Stimulated activated CD8-positive, alpha-beta memory T cell treated with anti-CD3 and anti-CD28 coated beads, Interleukin-12 subunit alpha, Interleukin-12 subunit beta, amount 100 ng/mL, for 24 hours (primary cell): Measurements from ENCODE around the gene TCEAL3.
"Not testable (repeated sequence)": the region's sequence is repeated elsewhere in the genome, so short reads cannot be mapped to it uniquely, and the experiment has no call there.

Source experiments
- DNase-seq: peaks from one replicate; pipeline ENCODE4 v3.0.0-alpha.2; 2020; ENCODE audit errors: extremely low read depth

TCEAL3 gene

DNA sequence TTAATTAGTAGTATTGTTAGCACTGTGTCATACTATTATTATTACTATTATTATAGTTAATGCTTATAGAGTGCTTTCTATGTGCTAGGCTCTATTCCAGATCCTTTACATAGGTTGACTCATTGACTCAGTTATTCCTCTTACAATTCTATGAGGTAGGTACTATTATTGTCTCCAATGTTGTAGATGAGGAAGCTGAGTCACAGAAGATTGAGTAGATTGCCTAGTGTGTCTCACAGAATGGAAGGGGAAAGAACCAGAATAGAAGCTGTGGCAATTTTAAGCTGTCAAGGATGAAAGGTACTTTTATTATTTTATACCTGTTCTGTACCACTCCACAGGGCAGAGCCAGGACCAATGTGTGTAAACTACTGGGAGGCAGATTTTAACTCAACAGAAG is 19.1 kb downstream of the TCEAL3 start:
- DNase-seq, result no peak

DNA sequence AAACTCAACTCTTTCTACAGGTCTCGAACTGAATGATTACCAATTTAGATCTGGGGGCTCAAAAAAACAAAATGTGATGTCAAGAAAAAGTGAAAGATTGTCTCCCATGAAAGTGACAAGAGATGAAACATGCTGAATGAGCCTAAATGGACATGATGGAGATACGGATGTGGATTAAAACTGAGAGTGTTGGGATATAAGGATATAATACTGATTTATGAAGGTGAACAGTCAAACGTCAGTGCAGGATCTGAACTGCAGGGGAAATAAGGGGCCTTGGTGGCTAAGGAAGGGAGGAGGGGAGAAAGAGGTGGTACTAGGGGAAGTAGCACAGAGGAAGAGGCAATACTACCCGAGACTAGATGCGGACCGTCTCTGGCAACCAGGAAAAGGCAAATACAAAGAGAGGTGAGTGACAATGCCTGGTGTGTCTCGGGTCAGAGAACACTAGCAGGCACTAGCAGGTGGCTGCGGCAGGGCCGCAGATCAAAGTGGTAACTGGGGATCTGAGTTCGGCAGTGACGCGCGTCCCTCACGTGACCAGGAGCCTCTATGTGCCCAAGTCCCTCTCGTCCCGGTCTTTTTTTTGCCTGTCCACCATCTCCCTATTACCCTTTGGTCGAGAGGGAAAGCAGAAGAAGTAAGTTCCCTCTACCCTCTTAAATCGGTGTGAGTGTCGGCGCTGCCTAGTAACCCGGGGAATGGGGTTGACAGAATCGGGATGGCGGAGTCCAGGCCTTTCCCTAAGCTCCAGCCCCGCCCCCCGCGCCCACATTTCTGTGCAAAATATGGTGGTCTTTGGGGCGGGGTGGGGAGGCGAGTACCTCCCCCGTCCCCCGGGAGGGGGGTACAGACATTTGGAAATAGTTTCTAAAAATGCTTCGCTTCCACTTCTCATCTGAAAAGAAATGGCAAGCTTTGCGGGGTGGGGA is 20.9 kb downstream of the TCEAL3 start, which contains the start of gene TCEAL1:
Gene TCEAL1 (plus strand): TSS at position 590 of the 932 bp plus-strand sequence. CDS start 942 bp downstream, outside the sequence.
- DNase-seq, result no peak

- DNase-seq, result no peak
Observed at GRCh38 chrX:103629318-103630170, 21.8 kb downstream of the TCEAL3 start.

DNA sequence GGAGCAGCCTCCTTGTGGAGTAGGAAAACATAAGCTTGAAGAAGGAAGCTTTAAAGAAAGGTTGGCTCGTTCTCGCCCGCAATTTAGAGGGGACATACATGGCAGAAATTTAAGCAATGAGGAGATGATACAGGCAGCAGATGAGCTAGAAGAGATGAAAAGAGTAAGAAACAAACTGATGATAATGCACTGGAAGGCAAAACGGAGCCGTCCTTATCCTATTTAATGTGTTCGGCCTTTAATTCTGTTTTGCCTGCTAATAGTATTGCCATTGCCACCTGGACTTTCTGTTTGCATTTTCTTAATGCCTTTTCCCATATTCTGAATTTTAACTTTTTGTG is 22.4 kb downstream of the TCEAL3 start:
- no peak for DNase-seq

- DNase-seq, result no peak
Observed at GRCh38 chrX:103631145-103631544, 23.4 kb downstream of the TCEAL3 start.

GRCh38 chrX:103635436-103635835 is 27.7 kb downstream of the TCEAL3 start:
- DNase-seq, result no peak

- no peak for DNase-seq
Observed at GRCh38 chrX:103637604-103638338, 30.0 kb downstream of the TCEAL3 start.

DNA sequence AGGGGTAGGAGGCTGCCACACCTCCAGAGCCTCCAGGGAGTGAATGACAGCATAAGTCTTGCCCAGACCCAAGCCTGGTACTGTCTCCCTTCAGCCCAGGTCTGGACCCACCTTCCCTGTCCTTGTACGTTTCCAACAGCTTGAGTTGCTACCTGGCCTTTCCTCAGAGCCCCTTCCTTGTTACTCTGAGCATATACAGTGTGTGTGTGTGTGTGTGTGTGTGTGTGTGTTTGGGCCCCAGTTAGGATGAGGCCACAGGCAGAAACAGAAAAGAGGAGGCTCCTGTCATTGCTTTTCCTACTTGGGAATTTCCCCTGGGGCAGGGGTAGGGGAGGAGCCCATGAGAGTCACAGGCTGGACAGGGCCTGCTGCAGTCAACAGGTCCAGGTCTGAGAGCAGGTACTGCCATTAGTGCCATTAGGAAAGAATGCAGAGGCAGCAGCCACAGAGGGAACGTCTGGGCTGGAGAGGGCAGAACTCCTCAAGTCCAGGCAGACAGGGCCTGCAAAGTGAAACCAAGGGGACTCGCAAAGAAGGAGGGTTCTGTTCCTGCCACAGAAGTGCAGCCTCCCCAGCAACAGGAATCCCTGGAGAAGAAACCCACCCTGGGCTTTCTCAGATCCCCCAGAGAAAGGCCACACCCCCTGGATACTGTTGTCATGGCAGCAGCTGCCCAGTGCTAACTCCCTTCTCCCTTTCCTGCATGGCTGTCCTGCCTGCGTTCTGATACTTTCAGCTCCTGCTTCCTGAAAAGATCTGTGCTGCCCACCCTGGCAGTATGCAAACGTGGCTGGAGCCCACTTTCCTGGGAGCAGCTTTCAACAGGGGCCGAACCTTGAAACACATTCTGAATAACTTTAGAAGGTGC is 30.9 kb downstream of the TCEAL3 start:
- DNase-seq, result not testable (repeated sequence)

GRCh38 chrX:103640401-103641155 is 32.8 kb downstream of the TCEAL3 start:
- DNase-seq, result no peak

DNA sequence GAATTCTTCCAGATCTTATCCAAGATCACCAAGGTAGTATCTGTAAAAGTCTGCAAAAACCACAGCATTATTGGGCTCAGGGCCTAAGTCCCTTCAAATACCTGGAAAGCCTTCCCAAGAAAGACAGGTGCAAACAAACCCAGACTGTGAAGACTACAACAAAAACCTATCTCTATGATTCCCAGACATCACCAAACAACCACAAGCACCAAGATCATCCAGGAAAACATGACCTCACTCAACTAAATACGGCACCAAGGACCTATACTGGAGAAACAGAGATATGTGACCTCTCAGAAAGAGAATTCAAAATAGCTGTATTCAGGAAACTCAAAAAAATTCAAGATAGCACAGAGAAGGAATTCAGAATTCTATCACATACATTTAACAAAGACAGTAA is 36.4 kb downstream of the TCEAL3 start:
- no peak for DNase-seq

GRCh38 chrX:103647630-103648029 is 39.9 kb downstream of the TCEAL3 start:
- no peak for DNase-seq

DNA sequence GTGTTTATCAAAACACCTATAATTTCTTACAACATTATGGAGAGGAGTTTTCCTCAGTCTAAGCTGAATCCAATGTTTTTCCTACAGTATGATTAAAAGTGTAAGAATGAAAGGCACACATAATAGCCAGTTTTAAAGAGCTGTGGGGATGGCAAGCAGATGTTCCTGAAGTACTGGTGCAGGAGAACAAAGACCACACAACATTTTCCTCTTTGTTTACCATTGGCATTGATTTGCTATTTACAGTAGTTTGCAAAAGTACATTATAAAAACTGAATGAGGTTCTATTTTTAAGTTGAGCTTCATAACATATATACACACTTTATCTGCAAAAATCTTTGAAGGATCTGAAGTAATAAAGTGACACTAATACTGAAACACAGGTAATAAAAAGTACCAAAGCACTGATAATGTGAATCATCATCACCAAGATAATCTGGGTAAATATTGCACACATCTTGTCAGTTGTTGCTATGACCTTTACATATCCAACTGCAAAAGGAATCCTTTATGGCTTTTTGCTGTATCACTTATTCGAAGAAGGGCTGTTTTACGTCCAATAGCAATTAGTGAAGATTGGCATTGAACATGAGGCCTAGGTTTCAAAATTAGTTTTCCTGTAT is 43.5 kb downstream of the TCEAL3 start:
- DNase-seq, result no peak

DNA sequence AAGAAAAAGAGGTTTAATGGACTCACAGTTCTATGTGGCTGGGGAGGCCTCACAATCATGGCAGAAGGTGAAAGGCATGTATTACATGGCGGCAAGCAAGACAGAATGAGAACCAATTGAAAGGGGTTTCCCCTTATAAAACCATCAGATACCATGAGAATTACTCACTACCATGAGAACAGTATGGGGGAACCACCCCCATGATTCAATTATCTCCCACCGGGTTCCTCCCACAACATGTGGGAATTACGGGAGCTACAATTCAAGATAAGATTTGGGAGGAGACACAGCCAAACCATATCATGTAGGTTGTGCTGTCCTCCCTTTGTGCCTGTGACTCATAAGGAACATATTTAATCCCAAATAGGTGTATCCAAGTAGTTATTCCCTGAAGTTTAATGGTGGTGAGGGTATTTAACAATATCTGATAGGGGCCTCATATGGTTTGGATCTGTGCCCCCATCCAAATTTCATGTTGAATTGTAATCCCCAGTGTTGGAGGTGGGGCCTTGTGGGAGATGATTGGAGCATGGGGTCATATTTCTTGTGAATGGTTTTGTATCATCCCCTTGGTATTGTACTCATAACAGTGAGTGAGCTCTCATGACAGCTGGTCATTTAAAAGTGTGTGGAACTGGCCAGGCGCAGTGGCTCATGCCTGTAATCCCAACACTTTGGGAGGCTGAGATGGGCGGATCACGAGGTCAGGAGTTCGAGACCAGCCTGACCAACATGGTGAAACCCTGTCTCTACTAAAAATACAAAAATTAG is 47.7 kb downstream of the TCEAL3 start:
- DNase-seq, result not testable (repeated sequence)

GRCh38 chrX:103656617-103657016 is 48.9 kb downstream of the TCEAL3 start:
- DNase-seq, result no peak

GRCh38 chrX:103657066-103657465 is 49.3 kb downstream of the TCEAL3 start:
- not testable (repeated sequence) for DNase-seq

DNA sequence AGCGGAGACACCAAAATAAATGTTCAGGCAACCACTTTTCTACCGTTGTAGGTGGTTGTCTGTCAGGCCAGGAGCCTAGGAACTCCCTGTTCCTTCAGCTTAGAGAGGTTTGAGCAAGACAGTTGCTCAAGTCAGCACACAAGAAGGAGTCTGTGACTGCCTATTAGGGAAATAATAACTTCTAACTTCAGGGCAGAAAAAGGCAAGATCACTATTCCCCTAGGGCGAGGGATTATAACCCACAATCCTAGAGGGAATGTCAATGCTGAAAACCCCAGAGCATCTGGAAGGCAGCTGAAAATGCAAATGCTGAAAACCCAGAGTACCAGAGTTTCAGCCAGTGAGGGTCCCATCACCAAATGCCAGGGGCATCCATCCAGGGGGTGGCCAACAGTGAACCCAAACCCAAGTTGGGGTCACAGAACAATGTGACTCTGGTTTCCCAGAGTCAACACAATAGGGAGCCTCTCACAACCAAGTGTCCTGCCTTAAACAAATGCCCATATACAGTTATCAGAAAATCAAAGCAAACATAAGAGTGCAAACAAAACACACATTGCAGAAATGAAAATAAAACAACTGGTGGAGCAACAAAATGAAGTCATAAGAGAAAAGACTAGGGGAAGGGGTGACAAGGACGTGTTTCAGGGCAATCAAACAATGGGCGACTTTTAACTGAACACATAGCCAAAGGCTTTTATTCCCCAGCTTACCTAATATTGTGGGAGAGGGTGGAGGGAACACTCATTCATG is 51.1 kb downstream of the TCEAL3 start:
- DNase-seq, result no peak

DNA sequence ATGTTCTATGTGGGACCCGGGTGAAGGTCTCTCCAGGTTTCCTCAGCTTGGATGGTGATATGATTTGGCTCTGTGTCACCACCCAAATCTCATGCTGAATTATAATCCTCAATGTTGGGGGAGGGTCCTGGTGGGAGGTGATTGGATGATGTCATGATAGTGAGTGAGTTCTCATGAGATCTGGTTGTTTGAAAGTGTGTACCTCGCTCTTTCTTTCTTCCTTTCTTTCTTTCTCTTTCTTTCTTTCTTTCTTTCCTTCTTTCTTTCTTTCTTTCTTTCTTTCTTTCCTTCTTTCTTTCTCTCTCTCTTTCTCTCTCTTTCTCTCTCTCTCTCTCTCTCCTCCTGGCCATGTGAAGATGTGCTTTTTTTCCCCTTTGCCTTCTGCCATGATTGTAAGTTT is 51.7 kb downstream of the TCEAL3 start:
- not testable (repeated sequence) for DNase-seq
